ENCODE results near the gene RIPOR2.
A peak's percentile ranks its signal among the peaks of the same experiment; 100 is the strongest.
"Not testable (repeated sequence)": the region's sequence is repeated elsewhere in the genome, so short reads cannot be mapped to it uniquely, and the experiment has no call there.

The RIPOR2 gene

DNA sequence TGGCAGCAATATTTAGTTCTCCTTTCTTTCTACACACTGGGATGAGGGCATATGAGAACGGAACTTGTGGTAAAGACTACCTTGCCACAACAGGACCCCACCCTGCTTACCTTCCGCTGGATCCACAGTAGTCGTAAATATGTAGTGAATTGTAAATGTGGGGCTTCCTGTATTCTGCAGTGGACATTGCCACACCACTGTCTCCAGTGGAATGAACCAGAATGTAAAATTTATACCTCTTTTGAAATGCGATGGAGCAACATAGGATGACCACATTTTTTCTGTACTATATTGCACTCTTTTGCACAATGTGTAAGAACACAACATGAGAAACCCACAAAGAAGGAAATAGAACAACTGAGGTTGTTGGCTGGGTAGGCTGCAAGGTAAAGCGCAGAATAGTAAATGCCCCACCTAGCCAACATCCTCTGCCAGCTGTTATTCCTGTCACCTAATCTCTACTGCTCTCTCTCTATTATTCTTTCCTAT lies 16.1 kb upstream of the RIPOR2 start:
- DNase-seq (ENCODE audit: low read depth in 3 of 3) = no peak

DNA sequence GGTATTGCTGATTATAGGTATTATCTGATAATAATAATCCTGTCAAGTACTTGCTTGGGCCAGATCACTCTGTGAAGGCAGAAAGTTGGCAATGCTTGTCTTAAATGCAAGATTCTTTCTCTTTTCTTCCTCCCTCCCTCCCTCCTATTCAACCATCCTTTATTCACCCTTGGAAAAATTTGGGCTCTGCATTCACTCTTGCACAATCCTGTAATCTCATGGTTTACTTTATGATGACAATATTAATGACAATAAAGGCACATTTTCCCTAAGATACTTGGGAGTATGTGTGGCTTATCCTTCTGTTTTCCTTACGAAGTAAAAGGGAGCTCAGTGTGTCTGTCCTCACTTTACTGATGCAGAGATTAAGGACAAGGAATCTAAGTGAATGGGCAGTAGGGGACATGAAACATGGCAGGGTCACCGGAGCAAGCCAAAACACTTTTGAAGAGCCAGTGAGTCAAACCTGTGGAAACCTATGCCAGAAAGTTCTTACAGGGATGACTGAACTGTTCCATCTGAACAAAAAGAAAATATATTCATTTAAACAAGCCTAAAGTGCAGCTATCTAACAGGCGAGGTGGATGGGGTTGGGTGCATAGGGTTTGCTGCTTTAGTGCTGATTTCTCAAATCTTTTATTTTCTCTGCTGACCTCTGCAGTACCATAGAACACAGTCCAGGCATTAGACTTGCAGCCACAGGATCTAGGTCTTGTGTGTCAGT lies 14.6 kb upstream of the RIPOR2 start:
- no peak for DNase-seq (ENCODE audit: low read depth in 3 of 3)

DNA sequence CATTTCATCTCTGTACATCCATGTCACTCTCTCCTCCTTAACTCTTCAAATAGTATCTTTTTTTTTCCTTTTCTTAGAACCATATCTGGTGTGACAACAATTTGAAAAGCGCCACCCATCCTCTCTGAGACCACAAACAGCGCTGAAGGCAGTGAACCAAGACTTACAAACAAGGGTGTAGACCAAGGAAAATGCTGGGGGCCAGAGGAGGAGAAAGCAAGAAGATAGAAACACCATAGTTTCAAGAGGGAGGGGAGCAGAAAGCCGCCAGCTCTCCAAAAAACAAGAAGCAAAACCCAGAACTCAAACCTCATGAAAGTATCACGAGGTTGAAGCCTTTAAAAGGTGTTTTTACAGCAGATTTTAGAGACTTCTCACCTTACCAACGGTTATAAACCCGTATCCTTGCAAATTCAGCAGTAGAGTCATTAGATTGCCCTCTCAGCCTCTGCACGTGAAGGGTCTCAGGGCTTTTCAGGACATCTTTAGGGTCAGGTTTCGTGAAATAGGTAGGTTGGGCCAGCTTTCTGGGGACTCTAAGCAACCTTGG lies 13.3 kb upstream of the RIPOR2 start:
- no peak for DNase-seq (ENCODE audit: low read depth in 3 of 3)

DNA sequence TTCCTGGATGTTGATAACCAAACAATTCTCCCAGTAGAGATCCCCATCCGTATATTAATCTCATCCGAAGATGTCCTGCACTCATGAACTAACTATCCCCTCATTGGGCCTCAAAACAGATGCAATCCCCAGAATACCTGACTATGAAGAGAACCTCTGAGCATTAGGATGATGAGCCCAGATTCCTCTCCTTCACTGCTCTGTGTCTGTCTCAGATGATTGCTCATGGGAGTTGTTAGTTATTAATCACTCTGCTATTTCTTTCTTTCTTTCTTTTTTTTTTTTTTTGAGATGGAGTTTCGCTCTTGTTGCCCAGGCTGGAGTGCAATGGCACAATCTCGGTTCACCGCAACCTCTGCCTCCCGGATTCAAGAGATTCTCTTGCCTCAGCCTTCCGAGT lies 12.5 kb upstream of the RIPOR2 start:
- DNase-seq (ENCODE audit: low read depth in 3 of 3) = not testable (repeated sequence)

DNA sequence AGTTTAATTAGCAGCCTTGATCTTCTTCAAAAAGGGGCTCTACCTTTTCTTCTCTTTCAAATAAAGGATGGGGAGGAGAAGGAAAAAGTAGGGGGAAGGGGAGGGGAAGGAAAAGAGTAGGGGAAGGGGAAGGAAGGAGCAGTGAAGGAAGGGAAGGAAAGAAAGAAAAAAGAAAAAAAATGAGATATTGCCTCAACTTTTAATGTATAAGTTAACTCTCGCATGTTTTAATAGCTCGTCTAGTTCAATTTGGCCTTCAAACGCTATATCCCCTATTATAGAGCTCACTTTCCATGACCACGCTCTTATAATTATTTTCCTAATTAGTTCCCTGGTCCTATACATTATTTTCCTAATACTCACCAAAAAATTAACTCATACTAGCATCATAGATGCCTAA lies 11.9 kb upstream of the RIPOR2 start:
- no peak for DNase-seq (ENCODE audit: low read depth in 3 of 3)

DNA sequence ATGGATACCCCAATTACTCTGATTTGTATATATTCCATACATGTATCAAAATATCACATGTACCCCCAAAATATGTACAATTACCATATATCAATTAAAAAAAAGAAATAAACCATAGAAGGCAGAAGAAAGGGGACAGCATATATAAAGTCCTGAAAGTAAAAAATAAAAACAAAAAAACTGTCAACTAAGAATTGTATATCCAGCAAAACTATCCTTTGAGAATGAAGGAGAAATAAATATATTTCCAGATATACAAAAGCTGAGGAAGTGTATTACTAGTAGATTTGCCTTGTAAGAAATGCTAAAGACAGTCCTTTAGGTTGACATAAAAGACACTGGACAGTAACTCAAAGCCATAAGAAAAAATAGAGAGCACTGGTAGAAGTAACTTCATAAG lies 9.3 kb upstream of the RIPOR2 start:
- DNase-seq (ENCODE audit: low read depth in 3 of 3) = no peak

DNA sequence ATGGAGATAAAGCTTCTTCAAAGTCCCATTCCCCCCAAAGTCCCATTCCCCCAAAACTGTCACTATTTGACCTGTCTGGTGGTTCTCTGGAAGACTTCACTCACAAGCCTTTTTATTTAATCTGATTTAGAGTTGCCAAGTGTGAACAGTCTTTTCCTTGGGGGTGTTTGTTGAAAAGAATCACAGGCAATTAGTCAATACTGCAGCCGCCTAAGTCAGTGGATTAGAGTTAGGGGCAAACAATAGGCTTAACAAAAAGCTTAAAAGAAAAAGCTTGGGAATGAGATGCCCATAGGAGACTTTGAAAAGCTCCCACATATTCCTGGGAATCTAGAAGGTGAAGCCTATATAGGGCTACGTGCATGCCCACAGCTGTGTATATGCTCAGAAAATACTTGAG lies 8.0 kb upstream of the RIPOR2 start:
- no peak for DNase-seq (ENCODE audit: low read depth in 3 of 3)

DNA sequence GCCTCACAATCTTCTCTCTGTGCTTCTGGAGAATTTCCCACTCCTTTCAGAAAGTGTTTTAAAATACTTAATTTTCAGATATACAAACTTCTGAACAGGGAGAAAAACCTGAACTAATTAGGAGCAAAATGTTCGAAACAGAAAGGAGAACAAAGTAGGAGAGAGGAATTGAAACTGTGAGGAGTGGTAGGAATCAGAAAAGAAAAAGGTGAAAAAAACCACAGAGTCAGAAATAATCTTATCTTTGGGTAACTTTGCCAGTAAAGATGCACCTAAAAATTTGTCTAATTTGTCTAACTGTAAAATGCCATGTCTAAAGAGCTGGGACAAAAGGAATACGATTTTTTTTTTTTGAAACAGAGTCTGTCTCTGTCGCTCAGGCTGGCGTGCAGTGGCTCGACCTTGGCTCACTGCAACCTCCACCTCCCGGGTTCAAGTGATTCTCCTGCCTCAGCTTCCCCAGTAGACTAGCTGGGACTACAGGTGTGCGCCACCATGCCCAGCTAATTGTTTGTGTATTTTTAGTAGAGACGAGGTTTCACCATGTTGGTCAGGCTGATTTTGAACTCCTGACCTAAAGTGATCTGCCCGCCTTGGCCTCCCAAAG lies 4.7 kb upstream of the RIPOR2 start:
- no peak for DNase-seq (ENCODE audit: low read depth in 3 of 3)

DNA sequence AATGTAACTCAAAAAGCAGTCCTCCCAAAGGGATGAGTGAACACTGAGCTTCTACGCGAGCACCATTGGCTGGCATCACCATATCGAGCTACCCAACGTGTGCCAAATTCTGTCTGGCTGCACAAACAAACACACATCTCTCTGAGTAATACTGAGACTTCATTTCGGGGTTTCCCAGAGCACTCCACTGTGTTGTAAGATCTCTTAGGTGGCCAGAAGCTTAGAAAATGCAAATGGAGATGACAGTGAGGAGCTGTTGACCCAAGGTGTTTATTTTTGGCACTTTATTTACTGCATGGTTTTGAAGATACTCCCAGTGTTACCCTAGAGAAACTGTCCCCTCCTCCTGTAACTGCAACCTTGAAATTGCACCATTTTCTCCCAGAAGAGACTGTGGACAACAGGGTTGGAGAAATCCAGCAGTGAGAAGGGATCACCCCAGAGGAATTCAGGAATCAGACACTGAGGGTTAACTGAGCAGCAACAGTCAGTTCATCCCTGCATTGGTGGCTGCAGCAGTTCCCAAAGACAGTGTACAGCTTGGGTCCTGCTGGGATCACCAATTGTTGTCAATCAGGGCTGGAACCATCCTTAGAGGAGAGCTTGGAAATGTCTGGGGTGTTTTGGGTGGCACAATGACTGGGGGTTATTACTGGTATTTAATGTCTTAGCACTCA lies 1.0 kb upstream of the RIPOR2 start:
- peak in 1 of 3 experiments; percentile 44 for DNase-seq (ENCODE audit: low read depth in 3 of 3)

DNA sequence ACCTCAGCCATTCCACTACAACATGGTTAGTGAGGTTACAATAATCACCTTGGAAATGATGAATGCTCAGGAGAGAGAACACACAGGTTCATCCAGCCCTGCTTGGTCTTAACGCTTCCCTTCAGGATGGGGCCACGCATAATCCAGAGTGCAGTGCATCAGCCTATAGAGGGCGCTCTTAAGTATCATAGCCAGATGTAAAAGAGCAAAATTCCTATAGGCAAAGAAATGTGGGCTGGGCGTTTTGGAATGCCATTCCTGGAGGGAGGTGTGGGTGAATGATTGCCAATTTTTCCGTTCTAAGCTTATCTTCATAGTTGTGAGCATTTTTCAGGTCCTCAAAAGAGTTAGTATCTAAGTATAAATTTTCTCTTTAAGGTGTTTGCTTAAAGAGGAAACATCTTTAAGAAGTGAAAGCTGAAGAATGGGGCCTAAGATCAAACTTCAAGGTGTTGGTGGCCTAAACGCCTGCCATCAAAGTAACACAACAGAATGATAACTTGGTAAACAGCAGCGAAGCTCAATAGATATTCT lies 1.8 kb downstream of the RIPOR2 start:
- DNase-seq (ENCODE audit: low read depth in 3 of 3) = no peak

DNA sequence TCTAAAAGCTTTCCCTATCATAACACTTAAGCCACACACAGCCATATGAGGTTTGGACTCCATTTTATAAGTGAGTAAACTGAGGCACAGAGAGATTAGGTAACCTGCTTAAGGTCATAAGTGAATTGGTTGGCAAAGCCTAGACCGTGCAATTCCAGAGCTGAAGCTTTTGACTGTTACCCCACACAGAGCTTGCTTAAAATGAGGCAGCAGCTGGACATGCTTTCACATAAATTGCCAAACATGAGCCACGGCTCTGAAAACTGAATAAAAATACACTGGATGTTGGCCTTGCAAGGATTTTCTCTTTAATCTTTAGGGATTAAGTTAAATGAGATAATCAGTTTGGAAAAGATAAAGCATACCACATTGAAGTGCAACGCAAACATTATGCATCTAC lies 2.5 kb downstream of the RIPOR2 start:
- no peak for DNase-seq (ENCODE audit: low read depth in 3 of 3)

DNA sequence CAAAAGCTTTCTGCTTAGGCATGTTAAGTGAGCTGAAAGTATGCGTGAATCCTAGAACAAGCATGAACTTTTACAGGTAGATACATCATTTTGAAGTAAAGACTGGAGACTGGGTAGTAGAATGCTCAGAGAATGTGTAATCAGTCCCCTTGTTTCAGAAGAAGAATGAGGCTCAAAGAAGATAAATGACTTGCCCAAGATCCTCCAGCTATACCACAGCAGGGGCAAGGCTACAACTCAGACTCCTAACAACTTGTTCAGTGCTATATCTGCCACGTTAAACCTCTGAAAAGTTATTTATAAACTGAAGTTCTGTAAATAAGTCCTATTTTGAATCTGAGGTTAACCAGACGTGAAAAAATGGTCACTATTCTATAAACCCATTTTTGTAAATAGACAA lies 2.9 kb downstream of the RIPOR2 start:
- DNase-seq (ENCODE audit: low read depth in 3 of 3) = no peak

DNA sequence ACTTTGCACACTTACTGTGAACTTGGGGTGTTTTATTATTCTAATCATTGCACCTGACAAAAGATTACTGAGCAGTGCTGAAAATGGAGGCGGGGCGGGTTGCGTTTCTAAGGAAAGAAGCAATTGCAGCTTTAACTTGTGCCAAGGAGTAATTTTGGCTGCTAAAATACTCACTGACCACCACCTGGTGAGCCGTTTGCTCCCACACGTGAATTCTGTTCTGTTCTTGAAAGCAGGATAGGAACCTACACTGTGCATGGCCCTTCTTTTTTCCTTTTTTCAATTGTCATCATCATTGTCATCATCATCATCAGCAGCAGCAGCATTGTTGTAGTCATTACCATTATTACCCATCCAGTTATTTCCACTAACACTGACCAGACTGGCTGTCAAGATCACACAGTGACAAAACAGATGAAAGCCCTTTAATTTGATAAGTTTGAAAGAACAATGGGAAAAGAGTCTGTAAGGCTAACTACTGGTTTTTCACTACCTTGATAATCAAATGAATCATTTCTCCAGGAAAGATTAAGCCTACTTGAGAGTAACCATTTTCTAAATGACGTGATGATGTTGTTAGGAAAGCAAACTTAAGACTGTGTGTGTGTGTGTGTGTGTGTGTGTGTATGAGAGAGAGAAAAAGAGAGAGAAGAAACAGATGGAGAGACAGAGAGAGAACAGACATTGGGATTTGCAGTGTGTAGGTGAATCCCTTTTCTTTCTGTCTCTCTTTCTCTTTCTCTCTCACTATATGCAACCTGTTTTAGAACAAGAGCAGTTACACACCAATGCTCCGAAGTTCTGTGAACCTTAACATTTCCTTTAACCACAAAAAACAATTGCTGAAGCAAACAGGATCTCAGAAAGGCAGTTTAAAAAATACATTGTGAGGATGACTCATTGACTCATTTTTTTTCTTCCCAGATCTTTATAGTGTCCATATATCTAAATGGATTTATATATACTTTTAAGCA lies 3.8 kb downstream of the RIPOR2 start:
- no peak for DNase-seq (ENCODE audit: low read depth in 3 of 3)

DNA sequence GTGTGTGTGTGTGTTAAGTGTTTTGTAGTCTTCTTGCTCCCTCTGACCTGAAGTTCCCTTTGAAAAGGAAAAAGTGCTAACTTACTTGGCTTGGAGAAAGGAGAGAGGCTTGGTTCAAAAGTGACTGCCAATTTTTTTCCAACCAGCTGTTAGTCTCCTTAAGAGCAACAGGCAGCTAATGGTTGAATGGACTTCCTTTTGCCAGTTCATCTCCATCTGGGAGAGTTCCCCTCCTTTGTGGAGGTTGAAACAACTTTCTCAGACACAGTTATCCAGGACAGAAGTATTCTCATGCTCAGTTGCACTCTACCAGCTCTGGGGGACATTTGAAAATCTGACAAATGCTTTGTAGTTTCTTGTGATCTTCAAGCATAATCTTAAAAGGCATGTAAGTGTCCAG lies 4.5 kb downstream of the RIPOR2 start:
- no peak for DNase-seq (ENCODE audit: low read depth in 3 of 3)

DNA sequence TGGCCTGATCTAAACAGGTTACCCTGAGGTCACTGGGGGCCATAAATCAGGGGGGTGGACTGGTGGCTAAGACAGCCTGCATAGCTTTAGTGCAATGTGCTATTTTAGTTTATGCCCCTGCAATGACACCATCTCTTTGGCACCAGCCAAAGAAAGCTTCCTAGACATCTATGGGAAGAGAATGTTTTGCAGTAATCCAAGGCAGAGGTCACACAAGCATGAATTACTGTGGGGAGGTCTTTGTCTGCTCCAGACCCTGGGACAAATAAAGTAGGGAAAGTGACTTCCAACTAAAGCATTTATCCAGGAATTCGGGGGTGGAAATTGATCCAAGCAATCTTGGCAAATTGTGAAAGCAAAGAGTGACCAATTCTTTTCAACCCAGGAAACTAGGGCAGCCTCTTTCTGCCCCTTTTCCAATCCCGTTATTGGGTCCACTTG lies 5.3 kb downstream of the RIPOR2 start:
- DNase-seq (ENCODE audit: low read depth in 3 of 3) = no peak

DNA sequence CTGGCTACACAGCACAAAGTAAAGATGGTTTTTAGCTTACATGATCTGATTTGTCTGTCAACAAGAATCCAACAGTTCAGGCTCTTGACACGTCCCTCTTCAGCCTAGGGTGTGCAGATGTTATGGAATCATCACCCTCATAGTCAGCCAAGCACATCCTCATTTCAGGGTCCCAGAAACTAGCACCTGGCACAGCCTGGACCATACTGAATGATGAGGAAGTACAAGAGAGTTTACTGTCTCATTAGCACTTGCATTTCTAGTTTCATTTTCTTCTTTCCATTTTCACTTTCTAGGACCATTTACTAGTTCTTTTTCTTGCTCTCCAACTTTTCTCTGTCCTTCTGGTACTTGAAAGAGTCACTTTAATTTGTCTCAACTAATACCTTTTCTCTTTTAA lies 6.5 kb downstream of the RIPOR2 start:
- DNase-seq (ENCODE audit: low read depth in 3 of 3) = no peak

DNA sequence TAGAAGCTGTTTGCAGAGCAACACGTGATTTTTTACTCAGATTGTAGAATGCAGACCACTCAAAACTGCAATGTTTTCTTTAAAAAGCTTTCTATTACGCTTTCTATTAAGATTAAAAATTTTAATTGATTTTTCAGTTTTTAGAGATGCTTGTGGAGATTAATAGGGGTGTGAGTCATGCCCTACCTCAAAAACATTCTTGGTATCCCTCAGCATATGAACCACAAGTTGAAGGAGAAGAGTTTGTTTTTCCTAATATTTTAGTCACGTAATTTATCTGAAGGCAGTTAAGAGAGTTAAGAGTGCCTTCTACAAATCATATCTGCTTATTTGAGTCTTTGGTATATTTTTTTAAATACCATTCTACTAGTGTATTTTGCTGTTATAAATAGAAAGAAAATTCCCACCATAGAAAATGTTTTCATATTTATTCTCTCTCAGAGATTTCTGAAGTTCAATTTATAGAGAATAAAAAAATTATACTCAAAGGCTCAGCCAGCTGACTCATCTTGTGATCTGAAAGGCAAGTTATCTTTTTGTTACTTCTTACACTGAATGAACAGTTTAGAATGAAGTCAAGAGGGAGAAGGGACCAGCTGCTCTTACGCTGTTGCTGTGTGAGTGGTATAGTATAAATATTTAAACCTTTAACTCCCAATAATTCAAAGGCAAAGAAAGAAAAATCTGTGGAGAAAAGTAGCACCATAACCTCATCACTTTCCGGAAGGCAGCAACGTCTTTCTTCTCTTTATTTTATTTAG lies 7.6 kb downstream of the RIPOR2 start:
- no peak for DNase-seq (ENCODE audit: low read depth in 3 of 3)

DNA sequence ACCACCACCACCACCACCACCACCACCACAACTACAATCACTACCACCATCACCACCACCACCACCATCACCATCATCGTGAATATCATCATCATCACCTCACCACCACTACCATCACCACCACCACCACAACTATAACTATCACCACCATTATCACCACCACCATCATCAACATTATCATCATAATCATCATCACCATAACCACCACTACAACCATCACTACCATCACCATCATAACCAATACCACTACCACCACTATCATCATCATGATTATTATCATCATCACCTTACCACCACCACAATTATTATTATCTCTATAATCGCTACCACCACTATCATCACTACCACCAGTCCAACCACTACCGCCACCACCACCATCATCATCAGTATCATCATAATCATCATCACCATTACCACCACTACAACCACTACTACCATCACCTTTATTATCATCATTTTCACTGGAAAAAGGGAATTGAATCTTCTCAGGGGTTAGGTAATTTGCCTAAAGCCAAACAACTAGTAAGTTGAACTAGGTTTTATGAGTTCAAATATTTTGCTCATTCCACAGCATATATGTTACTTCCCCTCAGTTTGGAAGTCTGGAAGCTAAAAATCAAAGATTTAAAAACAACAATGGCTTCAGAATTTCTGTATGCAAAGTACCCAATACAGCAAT lies 8.3 kb downstream of the RIPOR2 start:
- DNase-seq (ENCODE audit: low read depth in 3 of 3) = no peak

DNA sequence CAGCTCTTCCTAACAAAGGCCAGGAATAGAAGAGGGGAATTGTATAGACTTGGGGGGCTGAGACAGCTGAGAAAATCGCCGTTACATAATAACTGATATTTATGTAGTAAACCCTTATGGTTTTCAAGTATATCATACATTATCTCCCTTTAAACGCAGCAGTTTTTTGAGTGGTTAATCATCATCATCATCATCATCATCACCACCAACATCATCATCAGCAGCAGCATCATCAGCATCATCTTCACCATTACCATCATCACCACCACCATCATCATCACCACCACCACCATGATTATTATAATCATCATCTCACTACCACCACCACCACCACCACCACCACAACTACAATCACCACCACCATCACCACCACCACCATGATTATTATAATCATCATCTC lies 9.1 kb downstream of the RIPOR2 start:
- not testable (repeated sequence) for DNase-seq (ENCODE audit: low read depth in 3 of 3)

DNA sequence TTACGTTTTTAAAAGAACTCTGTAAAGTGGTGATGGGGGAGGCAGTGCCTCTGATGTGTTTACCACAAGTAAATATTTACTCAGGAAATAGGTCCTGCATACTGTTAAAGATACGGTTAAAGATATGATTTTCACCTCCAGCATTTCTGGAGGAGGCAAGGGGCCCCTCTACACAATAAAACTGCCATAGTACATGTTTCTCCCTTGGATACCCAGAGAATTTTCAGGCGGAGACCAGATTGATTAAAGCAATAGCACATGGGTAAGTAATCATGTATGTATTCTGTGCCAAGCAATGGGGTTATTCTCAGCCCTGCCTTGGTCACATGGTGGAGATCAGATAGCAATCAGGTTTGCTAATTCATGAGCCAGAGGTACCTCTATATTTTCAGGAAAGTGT lies 9.6 kb downstream of the RIPOR2 start:
- no peak for DNase-seq (ENCODE audit: low read depth in 3 of 3)

Measured in stimulated activated CD4-positive, alpha-beta T cell treated with anti-CD3 and anti-CD28 coated beads, TNF-alpha, amount 100 ng/mL, for 4 hours (primary cell).